OCI-M1 (cell line): ENCODE measurements around the gene PWWP2A.

Experiments
- DNase-seq: peaks from one replicate; lab custom pipeline; 2025; lab: John Stamatoyannopoulos, UW

Gene PWWP2A

GRCh38 chr5:160129841-160130240 is 10.6 kb upstream of the PWWP2A start:
- no peak for DNase-seq

DNA sequence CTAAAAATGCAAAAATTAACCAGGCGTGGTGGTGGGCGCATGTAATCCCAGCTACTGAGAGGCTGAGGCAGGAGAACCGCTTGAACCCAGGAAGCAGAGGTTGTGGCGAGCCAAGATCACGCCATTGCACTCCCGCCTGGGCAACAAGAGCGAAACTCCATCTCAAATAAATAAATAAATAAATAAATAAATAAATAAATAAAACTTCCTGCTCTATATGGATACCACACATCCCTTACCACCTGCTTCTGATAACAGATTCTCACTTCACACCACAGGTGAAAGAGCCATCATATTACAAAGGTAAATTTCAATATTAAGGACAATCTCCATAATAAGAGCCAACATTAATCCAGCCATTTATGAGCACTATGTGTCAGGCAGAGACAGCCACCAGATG is 9.4 kb upstream of the PWWP2A start:
- no peak for DNase-seq

- DNase-seq, result no peak
Observed at GRCh38 chr5:160119905-160120266, 636 bp upstream of the PWWP2A start.

DNA sequence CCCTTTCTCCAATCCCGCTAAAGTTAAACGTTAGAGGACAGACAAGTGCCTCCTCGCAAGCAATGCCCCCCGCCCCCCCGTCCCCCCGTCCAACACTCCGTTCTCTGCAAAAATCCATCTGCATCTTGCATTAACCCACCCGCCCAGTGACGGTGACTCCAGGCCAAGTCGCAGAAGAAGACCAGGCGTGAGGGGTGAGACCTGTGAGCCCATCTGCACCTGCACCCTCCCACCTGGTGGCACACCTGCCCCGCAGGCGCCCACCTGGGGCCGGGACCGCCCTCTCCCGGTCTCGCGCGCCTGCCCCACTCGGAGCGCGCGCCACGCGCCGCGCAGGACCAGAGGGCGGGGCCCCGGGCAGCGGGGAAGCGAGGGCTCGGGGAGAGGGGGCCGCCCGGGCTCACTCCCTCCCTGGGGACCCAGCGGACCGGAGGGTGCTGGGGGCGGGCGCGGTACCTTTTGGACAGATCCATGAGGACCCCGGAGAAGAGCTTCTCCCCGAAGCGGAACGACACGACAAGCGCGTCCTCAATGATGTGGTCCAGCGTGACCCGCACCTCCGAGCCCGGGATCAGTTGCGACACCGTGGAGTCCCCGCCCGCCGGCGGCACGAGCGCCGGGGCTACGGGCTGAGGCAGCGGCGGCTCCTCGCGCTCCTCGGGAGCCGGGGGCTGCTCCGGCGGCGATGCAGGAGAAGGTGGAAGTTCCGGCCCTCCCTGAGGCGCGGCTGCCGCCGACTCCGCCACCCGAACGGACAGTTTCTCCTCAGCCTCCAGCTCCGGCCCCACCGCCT is 705 bp downstream of the PWWP2A start:
- DNase-seq, result peak; percentile 56

- no peak for DNase-seq
Observed at GRCh38 chr5:160116991-160117390, 2.3 kb downstream of the PWWP2A start.

GRCh38 chr5:160108124-160108523 is 11.1 kb downstream of the PWWP2A start:
- no peak for DNase-seq

GRCh38 chr5:160105686-160106360 is 13.4 kb downstream of the PWWP2A start:
- peak; percentile 67 for DNase-seq

GRCh38 chr5:160097991-160098390 is 21.3 kb downstream of the PWWP2A start:
- no peak for DNase-seq

DNA sequence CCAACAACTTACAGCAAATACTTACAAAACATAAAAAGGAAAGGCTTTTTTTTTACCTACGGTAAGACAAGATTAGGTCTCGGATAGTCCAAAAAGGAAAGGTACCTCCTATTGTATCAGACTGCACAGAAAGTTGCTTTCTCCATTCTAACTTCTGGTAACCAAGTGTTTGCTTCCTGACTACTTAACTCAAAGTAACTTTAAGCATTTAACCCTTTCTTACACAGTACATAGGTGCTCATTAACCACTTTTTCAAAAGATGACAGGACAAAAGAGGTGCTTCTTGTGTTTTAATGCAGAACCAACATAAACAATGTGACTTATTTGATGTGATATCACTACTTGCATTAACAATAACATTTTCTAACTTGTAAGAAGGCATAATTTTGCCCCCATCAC is 23.1 kb downstream of the PWWP2A start:
- DNase-seq, result no peak

GRCh38 chr5:160092960-160093707 is 26.1 kb downstream of the PWWP2A start:
- DNase-seq, result no peak

GRCh38 chr5:160092514-160092913 is 26.7 kb downstream of the PWWP2A start:
- DNase-seq, result no peak

DNA sequence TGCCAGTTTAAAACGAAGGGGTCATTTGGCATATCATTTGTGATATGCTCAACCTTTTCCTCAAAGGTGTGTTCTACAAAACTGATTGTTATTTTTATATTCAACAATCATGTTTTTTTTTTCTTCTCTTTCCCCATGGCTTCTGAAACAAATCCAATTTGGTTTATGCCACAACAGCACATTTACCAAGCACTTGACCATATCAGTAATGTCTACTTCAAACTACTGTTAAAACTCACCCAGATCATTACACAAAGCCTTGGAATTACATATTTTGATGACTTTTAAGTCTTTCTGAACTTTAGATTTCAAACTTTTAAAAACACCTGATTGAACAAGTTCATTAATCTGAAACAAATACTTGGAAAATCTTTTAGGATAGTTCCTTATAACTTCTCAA is 29.2 kb downstream of the PWWP2A start:
- DNase-seq, result no peak

GRCh38 chr5:160089531-160089930 is 29.7 kb downstream of the PWWP2A start:
- no peak for DNase-seq

DNA sequence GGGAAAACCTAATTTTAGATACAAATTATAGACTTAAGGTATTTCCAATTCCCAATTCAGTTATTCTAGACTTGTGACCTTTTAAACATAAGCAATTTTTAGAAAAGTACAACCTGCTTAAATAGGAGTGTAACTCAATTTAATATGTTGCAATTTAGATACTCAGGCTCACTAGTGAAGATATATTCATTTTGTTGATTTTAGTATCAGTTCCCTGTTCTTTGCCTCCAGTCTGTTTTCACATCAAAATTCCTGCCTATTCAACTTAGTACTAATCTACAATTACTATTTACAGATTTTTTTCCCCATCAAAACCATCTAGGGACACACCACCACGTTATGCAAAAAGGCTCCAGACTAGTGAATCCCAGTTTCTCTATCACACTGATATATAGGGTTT is 30.4 kb downstream of the PWWP2A start:
- no peak for DNase-seq

DNA sequence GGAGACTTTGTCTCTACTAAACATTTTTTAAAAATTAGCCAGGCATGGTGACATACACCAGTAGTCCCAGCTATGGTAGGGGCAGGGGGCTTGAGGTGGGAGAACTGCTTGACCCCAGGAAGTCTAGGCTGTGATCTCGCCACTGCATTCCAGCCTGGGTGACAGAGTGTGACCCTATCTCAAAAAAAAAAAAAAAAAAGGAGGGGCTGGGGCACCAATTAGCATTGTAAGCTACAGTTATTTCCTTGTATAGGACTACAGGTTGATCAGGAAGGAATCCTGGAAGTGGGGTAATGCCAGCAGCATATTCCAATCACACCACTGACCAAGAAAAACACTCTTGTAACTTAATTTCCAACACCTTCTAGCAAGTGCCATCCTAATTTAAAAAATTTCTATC is 32.1 kb downstream of the PWWP2A start:
- no peak for DNase-seq

- DNase-seq, result no peak
Observed at GRCh38 chr5:160084144-160084543, 35.1 kb downstream of the PWWP2A start.

DNA sequence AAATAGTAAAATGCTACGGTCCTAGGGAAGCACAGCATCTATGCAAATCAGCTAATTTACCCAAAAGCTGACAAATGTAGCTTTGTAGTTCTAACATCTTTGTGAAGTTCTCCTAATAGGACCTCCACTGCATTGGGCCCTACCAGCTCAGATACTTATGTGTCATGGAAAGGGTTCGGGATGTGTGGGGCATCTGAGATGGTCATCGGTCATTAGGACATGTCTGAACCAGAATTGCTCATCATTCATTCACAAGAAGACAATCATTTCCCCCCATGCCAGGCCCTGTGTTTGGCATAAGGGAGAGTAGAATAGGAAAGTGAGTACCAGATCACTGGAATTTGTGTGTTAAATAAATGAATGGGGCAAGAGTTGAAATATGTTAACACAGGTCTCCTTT is 35.7 kb downstream of the PWWP2A start:
- DNase-seq, result no peak

DNA sequence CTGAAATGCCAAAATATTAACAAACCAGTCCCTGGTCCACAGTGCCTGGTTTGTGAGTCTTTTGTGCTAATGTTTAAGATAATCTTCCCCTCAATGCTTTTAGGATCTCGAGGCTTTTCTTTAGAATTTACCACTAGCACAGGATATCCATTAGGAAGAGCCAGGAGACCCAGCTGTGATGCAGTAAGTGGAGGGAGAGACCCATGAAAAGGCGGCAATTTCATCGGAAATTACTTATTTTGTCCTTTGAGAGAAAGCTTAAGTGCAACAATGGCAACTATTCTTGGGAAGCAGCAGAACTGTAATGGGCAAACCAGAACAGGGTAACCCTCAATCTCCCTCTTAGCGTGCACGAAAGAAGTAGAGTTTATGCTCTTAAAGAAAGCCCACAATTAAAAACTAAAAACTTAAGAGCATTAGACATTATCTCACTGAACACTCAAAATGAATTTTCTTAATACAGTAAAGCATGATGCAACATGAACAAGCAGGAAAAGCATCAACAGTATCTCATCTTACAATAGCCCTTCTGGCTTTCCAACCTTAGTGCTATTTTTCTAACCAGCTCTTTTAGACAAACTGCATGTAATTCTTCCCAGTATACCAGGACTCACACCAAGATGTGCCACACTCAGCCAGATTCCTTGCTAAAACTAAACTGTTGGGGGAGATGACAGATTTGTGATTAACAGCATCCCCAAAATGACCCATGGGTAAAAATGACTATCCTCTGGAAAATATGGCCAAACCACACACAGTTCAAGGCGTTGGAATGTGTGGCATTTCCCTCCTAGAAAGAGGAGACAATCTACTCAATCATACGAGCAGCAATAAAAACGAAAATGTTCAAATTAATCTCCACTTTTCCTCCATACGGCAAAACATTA is 36.4 kb downstream of the PWWP2A start:
- no peak for DNase-seq

GRCh38 chr5:160081495-160081894 is 37.8 kb downstream of the PWWP2A start:
- DNase-seq, result peak; percentile 13

DNA sequence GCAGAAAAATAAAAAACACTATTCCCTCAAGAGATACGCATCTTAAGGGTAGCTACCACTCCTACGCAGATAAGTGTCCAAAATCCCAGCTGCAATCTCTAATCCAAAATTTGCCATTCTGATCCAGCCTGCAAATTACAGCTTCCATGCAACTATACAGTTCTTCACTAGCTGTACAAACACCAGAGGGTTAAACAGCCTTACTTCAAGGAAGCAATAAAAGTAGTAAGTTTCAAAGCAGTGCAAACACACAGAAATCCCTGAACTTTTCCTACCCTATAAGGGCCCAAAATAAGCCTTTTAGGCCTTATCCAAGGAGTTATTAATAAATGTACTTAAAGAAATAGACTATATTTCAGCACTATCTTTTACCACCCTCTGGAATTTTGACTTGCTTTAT is 39.5 kb downstream of the PWWP2A start:
- no peak for DNase-seq

DNA sequence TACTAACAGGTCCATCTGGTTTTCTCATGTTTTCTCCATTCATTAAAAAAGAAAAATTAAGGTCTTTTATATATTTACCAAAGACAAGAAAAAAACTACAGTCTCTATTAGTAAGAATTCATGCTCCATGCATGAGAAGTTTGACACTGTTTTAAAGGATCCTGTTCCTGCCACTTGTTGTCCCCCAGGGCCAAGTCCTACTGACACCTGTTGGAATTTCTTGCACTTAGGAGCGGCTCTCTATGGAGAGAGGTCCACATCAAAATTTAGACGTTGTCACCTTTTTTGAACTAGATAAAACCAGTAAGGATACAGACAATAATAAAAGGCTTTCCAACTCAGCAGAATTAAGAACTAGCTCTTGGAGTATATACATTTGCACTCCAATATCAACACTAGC is 42.3 kb downstream of the PWWP2A start:
- DNase-seq, result no peak

- no peak for DNase-seq
Observed at GRCh38 chr5:160075073-160075472, 44.2 kb downstream of the PWWP2A start.
